GM19455 (cell line): ENCODE results near the gene SALL4.
"Not testable (repeated sequence)": the region's sequence is repeated elsewhere in the genome, so short reads cannot be mapped to it uniquely, and the experiment has no call there.

Experiments
- ATAC-seq: cut with Tn5 transposase; IDR thresholded peaks from one replicate; pipeline ENCODE4 v1.9.1; 2021; ENCODE audit not compliant: unreplicated experiment

Gene SALL4

DNA sequence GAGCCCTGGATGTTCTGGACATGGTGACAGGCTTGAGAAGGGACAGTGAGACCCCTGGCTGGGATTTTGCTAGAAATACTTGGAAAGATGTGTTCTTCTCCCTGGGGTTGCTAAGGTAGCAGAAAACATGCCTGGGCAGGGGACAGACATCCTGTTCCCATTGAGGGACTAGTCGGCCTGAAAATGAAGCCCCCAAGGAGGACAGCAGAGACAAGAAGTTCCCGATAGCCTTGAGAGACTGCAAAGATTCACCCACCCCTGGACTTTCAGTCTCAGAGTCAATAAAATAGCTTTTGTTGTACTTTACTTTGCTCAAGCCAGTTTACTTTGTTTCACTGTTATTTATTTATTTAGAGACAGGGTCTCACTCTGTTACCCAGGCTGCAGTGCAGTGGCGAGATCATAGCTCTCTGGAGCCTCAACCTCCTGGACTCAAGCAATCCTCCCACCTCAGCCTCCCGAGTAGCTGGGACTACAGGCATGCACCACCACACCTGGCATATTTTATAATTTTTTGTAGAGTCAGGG, 62.5 kb downstream of the SALL4 start:
- ATAC-seq = no peak

- no peak for ATAC-seq
Observed at GRCh38 chr20:51738877-51739447, 63.4 kb downstream of the SALL4 start.

DNA sequence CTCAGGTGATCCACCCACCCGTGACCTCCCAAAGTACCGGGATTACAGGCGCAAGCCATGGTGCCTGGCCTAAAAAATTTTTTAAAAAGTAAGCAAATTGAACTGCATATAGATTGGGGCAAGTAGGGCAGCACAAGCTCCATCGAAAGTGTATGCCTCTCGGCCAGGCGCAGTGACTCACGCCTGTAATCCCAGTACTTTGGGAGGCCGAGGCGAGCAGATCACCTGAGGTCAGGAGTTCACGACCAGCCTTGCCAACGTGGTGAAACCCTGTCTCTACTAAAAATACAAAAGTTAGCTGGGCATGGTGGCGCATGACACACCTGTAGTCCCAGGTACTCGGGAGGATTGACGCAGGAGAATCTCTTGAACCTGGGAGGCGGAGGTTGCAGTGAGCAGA, 64.1 kb downstream of the SALL4 start:
- ATAC-seq = not testable (repeated sequence)

GRCh38 chr20:51736947-51737346, 65.4 kb downstream of the SALL4 start:
- ATAC-seq = no peak

DNA sequence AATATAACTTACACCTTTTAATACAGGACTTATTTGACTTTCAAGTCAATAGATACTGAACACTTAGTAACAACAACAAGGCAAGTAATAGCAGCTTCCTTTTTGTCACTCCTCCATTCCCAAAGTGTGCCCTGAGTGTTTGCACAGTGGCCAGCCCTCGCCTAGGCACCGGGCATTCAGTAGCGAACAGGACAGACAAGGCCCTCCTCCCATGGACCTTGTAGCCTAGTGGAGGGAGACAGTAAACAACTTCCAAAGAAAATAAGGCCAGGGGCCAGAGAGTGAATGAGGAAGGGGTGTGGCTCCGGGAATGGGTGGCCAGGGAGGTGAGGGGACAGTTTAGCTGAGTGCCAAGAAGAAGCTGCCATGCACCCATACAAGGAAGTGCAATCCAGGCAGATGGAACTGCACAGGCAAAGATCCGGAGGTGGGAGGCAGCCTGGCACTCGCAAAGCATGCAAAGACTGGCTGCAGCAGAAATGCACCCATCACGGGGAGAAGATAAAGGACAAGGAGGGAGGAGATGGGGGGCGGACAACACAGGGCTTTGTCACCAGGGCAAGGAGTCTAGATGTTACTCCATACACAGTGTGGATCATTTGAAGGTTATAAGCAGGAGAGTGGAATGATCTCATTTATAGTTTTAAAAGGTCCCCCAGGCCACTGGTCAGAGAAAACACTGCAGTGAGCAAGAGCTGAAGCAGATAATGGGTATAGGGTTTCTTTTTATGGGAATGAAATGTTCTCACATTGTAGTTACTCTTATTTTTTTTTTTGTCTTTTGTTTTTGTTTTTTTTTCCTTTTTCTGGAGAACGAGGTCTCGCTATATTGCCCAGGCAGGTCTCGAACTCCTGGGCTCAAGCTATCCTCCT, 66.4 kb downstream of the SALL4 start:
- no peak for ATAC-seq

- no peak for ATAC-seq
Observed at GRCh38 chr20:51734876-51735720, 67.2 kb downstream of the SALL4 start.

- ATAC-seq = no peak
Observed at GRCh38 chr20:51733070-51733469, 69.3 kb downstream of the SALL4 start.
